ENCODE measurements around the gene SCN1A. TPM values are rescaled to one million over a fixed set of nuclear protein-coding genes. Genes with fewer than 3 reads are reported as not detected.

The SCN1A gene
- total RNA-seq, 2 experiments from 2014 or later = not detected

- CTCF ChIA-PET = interaction anchor here (1.3 kb wide), 1 partner anchor 9 kb away, joined by 4 read pairs; no protein-coding TSS in a partner anchor
- H3K27me3 Mint-ChIP-seq = peaks cover 9% of the 10 kb centered on the region
Measured at GRCh38 chr2:166068981-166069380, 58.8 kb downstream of the SCN1A start.

DNA sequence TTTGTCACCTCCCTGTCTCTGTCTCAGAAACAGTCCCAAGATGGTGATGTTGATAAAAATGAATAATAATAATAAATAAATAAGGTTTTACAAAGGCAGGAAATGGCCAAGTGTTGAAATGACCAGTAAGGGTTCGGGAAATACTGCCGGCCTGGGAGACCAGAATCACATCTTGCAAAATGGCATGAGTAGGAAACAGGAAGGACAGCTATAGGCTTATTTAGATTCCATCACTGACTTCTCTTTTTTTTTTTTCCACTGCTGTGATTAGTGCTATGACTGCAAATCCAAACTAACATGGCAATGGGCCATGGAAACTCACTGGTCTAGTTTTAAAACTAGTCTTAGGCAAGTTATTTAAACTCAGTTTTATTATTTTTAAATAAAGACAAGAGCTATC is 60.6 kb downstream of the SCN1A start:
- H3K4me3 Mint-ChIP-seq = no peak overlapping the region
- no peaks in the 10 kb centered on the region for H3K4me1 Mint-ChIP-seq (ENCODE audit: low read depth)
- H3K36me3 Mint-ChIP-seq = no peaks in the 10 kb centered on the region
- intact Hi-C loops (cut with micrococcal nuclease) = no loop called here
- DNase-seq = no peak
- no peaks in the 10 kb centered on the region for H3K9me3 Mint-ChIP-seq
- ChIA-PET CTCF (interaction anchor here (0.7 to 0.8 kb wide), 2 partner anchors 11 to 60 kb away, joined by 3 to 4 read pairs; no protein-coding TSS in a partner anchor), POLR2A (no interaction called here)
- peaks cover 9% of the 10 kb centered on the region for H3K27me3 Mint-ChIP-seq
- no peak overlapping the region for H3K27ac Mint-ChIP-seq

More at GRCh38 chr2:166068981-166069380, 58.8 kb downstream of the SCN1A start:
- intact Hi-C loops (cut with micrococcal nuclease) = no loop called here
- POLR2A ChIA-PET = no interaction called here
- no peaks in the 10 kb centered on the region for H3K36me3 Mint-ChIP-seq
- H3K27ac Mint-ChIP-seq = no peak overlapping the region
- H3K4me3 Mint-ChIP-seq = no peak overlapping the region
- H3K4me1 Mint-ChIP-seq (ENCODE audit: low read depth) = no peaks in the 10 kb centered on the region
- DNase-seq = no peak
- H3K9me3 Mint-ChIP-seq = no peaks in the 10 kb centered on the region

DNA sequence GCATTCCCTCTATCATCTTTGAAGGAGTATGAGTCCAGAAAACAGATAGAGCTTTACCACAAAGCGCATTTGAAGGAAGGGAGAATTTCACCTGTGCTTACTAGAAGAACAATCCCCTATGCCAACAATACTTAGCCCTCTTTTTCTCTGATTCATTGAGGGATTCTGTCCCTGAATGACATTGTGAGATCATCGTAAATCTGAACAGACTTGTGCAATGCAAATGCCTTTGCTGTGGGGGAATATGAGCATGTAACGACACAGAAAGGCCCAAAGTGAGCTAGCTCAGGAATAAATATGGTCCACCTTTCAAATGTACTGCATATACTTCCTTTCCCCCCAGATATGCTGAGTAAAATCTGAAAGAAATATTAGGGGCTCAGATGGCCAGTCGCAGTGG is 67.6 kb downstream of the SCN1A start:
- Mint-ChIP-seq H3K4me3 (no peak overlapping the region), H3K27me3 (no peaks in the 10 kb centered on the region), H3K36me3 (no peaks in the 10 kb centered on the region), H3K9me3 (no peaks in the 10 kb centered on the region), H3K4me1 (ENCODE audit: low read depth) (no peaks in the 10 kb centered on the region), H3K27ac (no peak overlapping the region)
- intact Hi-C loops (cut with micrococcal nuclease) = no loop called here
- no peak for DNase-seq
- ChIA-PET POLR2A (no interaction called here), CTCF (no interaction called here)

- H3K27ac Mint-ChIP-seq = no peak overlapping the region
- no peak overlapping the region for H3K4me3 Mint-ChIP-seq
- ChIA-PET POLR2A (no interaction called here), CTCF (interaction anchor here (0.7 to 3.6 kb wide), 5 partner anchors 8 to 121 kb away, joined by 3 to 35 read pairs (median 3); partner anchors contain the start of gene SCN1A)
- H3K27me3 Mint-ChIP-seq = no peaks in the 10 kb centered on the region
- DNase-seq = no peak
- no peaks in the 10 kb centered on the region for H3K4me1 Mint-ChIP-seq (ENCODE audit: low read depth)
- H3K36me3 Mint-ChIP-seq = no peaks in the 10 kb centered on the region
- H3K9me3 Mint-ChIP-seq = no peaks in the 10 kb centered on the region
- intact Hi-C loops (cut with micrococcal nuclease) = loop anchor here (1.0 kb wide), 2 partner anchors 71 to 124 kb away; partner anchors contain the start of gene SCN1A
Measured at GRCh38 chr2:166057370-166058164, 70.3 kb downstream of the SCN1A start.

- ChIA-PET CTCF (no interaction called here), POLR2A (no interaction called here)
- DNase-seq = no peak
- no peaks in the 10 kb centered on the region for H3K9me3 Mint-ChIP-seq
- no peaks in the 10 kb centered on the region for H3K36me3 Mint-ChIP-seq
- H3K4me3 Mint-ChIP-seq = no peak overlapping the region
- H3K27me3 Mint-ChIP-seq = peaks cover 4% of the 10 kb centered on the region
- H3K27ac Mint-ChIP-seq = no peak overlapping the region
- intact Hi-C loops (cut with micrococcal nuclease) = no loop called here
- H3K4me1 Mint-ChIP-seq (ENCODE audit: low read depth) = no peaks in the 10 kb centered on the region
Measured at GRCh38 chr2:166044853-166045483, 82.9 kb downstream of the SCN1A start.

DNA sequence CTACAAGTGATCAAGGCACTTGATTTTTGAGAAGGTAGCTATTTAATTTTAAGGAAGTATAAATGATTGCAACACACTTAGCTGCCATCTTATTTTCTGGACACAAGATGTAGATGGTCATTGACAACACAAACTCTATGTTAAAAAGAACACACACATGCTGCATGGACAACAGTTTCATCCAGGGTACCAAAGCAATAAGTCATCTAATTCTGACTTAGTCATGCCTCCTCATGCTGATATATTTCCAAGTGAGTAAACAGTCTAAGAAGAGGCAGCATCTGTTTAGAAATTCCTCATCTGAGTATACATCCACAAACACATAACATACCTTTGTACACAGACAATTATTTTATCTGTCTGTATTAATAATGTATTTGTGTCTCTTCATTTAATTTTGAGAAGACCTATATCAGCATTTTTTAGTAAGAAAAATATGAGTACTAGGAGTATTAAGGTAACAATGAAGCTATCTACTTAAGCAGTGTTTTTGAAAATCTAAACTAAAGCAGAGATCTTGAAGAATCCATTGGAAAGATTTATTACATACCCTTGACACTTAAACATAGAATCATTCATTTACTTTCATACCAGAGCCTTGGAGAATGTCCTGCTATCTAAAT is 84.9 kb downstream of the SCN1A start:
- ChIA-PET CTCF (no interaction called here), POLR2A (no interaction called here)
- intact Hi-C loops (cut with micrococcal nuclease) = no loop called here

DNA sequence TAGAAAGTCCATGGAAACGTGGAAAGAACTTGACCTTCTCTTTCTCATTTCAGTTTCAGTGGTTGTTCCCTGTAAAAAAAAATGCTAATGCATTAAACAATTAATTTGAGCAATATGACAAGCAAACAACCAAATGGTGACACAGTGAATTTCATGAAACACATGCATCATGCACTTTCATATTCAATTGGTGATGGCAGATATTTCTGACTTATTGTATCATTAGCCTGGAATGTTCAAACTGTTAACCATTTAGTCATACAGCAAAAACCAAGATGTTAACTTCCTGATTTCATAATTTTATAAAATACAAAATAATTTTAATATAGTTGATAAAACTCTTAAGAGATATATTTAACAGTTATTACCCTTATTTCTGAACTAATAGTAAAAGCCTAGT is 85.5 kb downstream of the SCN1A start:
- Mint-ChIP-seq H3K4me1 (ENCODE audit: low read depth) (no peaks in the 10 kb centered on the region), H3K27ac (no peak overlapping the region), H3K36me3 (no peaks in the 10 kb centered on the region), H3K27me3 (no peaks in the 10 kb centered on the region), H3K9me3 (no peaks in the 10 kb centered on the region), H3K4me3 (no peak overlapping the region)
- intact Hi-C loops (cut with micrococcal nuclease) = no loop called here
- ChIA-PET CTCF (no interaction called here), POLR2A (no interaction called here)
- no peak for DNase-seq

More for the DNA sequence above, 84.9 kb downstream of the SCN1A start:
- Mint-ChIP-seq H3K9me3 (no peaks in the 10 kb centered on the region), H3K27me3 (no peaks in the 10 kb centered on the region), H3K36me3 (no peaks in the 10 kb centered on the region), H3K4me3 (no peak overlapping the region), H3K27ac (no peak overlapping the region), H3K4me1 (ENCODE audit: low read depth) (no peaks in the 10 kb centered on the region)
- DNase-seq = no peak

DNA sequence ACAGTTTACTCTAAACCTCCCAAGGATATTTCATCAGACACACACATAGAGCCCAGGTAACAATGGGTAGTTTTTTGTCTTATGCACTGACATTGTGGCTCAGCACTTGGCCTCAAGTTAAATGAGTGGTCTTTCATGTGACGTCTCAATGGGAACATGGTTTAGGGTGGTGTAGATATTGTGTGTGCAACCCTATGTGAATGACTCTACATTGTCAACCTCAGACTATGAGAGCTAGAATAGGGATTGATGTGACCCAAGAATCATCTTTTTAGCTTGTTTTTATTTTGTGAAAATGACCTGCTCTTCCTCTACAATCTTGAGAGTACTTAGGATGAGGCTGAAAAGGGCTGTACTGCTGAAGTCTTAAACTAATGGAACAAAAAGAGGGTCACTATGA is 86.2 kb downstream of the SCN1A start:
- ChIA-PET POLR2A (no interaction called here), CTCF (no interaction called here)
- Mint-ChIP-seq H3K27ac (no peak overlapping the region), H3K36me3 (no peaks in the 10 kb centered on the region), H3K4me3 (no peak overlapping the region), H3K27me3 (no peaks in the 10 kb centered on the region), H3K4me1 (ENCODE audit: low read depth) (no peaks in the 10 kb centered on the region), H3K9me3 (no peaks in the 10 kb centered on the region)
- DNase-seq = no peak
- intact Hi-C loops (cut with micrococcal nuclease) = no loop called here

DNA sequence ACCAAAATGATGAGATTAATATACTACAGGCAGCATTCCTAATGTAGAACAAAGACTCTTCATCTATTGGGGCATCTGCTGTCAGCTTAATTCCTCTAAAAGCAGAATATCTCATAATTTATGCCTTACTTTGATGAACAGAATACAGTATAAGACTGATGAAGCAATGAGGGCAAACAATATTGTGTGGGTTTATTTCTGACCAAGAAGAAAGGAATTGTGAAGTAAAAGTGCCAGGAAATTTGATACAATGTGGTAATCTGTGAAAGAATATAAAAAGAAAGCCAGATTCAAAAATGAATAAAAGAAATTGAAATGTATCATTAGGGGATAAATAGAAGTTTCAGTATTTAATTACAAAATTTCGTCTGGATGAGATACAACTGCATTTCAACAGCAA is 95.5 kb downstream of the SCN1A start:
- intact Hi-C loops (cut with micrococcal nuclease) = no loop called here

DNA sequence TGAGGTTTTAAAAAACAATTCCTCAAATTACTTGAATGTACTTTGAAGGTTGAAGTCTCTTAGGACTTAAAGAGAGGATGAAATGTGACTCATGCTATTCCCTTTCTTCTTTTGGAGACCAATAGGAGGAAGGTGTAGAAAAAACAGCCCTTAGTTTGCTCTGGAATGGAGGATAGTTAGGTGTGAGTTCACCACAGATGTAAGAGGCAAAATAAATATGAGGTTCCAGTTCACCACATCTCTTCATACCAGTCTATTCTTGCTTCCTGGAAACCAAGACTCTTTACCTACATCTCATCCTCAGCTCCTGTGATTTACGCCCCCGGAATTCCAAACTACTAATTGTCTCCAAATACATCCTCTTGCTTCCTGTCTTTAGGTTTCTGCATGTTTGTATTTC is 96.8 kb downstream of the SCN1A start:
- CTCF ChIA-PET = no interaction called here

More for the DNA sequence above, 95.5 kb downstream of the SCN1A start:
- Mint-ChIP-seq H3K27me3 (peaks cover 4% of the 10 kb centered on the region), H3K27ac (no peak overlapping the region), H3K4me3 (no peak overlapping the region), H3K9me3 (no peaks in the 10 kb centered on the region), H3K36me3 (no peaks in the 10 kb centered on the region), H3K4me1 (ENCODE audit: low read depth) (no peaks in the 10 kb centered on the region)
- POLR2A ChIA-PET = no interaction called here
- no peak for DNase-seq
- CTCF ChIA-PET = no interaction called here

GRCh38 chr2:166025313-166025712 is 102.5 kb downstream of the SCN1A start:
- Mint-ChIP-seq H3K36me3 (no peaks in the 10 kb centered on the region), H3K27me3 (peaks cover 4% of the 10 kb centered on the region), H3K27ac (no peak overlapping the region), H3K4me3 (no peak overlapping the region), H3K9me3 (no peaks in the 10 kb centered on the region), H3K4me1 (ENCODE audit: low read depth) (no peaks in the 10 kb centered on the region)
- intact Hi-C loops (cut with micrococcal nuclease) = no loop called here
- ChIA-PET CTCF (no interaction called here), POLR2A (no interaction called here)
- no peak for DNase-seq

More for the DNA sequence above, 96.8 kb downstream of the SCN1A start:
- Mint-ChIP-seq H3K4me3 (no peak overlapping the region), H3K27me3 (peaks cover 4% of the 10 kb centered on the region), H3K9me3 (no peaks in the 10 kb centered on the region), H3K4me1 (ENCODE audit: low read depth) (no peaks in the 10 kb centered on the region), H3K27ac (no peak overlapping the region), H3K36me3 (no peaks in the 10 kb centered on the region)
- POLR2A ChIA-PET = no interaction called here
- DNase-seq = no peak
- intact Hi-C loops (cut with micrococcal nuclease) = no loop called here

GRCh38 chr2:166017208-166017607 is 110.6 kb downstream of the SCN1A start:
- Mint-ChIP-seq H3K36me3 (no peaks in the 10 kb centered on the region), H3K27ac (no peak overlapping the region), H3K27me3 (peaks cover 3% of the 10 kb centered on the region), H3K9me3 (no peaks in the 10 kb centered on the region), H3K4me1 (ENCODE audit: low read depth) (no peaks in the 10 kb centered on the region), H3K4me3 (no peak overlapping the region)
- intact Hi-C loops (cut with micrococcal nuclease) = no loop called here
- ChIA-PET CTCF (no interaction called here), POLR2A (no interaction called here)
- no peak for DNase-seq

All from activated CD4-positive, alpha-beta memory T cell treated with anti-CD3 and anti-CD28 coated beads for 36 hours (primary cell).